Tibial nerve (tissue), 4 donors: ENCODE data around the gene ALG2. TPM values are rescaled to one million over a fixed set of nuclear protein-coding genes. Genes with fewer than 3 reads are reported as not detected.

Experiments used
- DNase-seq, 2 donors: peaks; one replicate each; pipeline ENCODE4 v3.0.0-alpha.2; 2019; ENCODE audit warnings: low spot score in 2 of 2
- H3K27ac ChIP-seq, 4 donors: fragments of 200-600 bp; sonication (generic) in 3 of 4; one replicate each; pipeline ENCODE4 v1.5.1; 2017 to 2019; ENCODE audit warnings: mild to moderate bottlenecking in 1 of 4
- H3K27me3 ChIP-seq, 2 donors: fragments of 200-600 bp; sonication (generic) in 1 of 2; one replicate each; pipeline versions ENCODE4 v1.5.1 to v1.6.0; 2017 to 2019
- H3K36me3 ChIP-seq, 3 donors: fragments of 200-600 bp; sonication (generic); one replicate each; pipeline ENCODE4 v1.5.1; 2018 to 2019
- H3K4me1 ChIP-seq, 4 donors: fragments of 200-600 bp; sonication (generic) in 3 of 4; one replicate each; pipeline ENCODE4 v1.5.1; 2017 to 2019
- H3K4me3 ChIP-seq, 4 donors: fragments of 200-600 bp; sonication (generic) in 3 of 4; one replicate each; pipeline ENCODE4 v1.5.1; 2017 to 2019; ENCODE audit warnings: mild to moderate bottlenecking in 1 of 4, moderate library complexity in 1 of 4
- H3K9me3 ChIP-seq, 4 donors: fragments of 200-600 bp; sonication (generic) in 3 of 4; one replicate each; pipeline ENCODE4 v1.5.1; 2017 to 2019
- EP300 ChIP-seq, 2 donors: sonication (generic); formaldehyde crosslinking; IDR thresholded peaks; one replicate each; pipeline ENCODE4 v1.6.1; 2017; ENCODE audit warnings: antibody characterized with exemption in 2 of 2, mild to moderate bottlenecking in 1 of 2
- POLR2A ChIP-seq, 2 donors: fragments of 450-650 bp; IDR thresholded peaks; one replicate each; pipeline ENCODE4 v1.6.1; 2017; ENCODE audit warnings: antibody characterized with exemption in 2 of 2, mild to moderate bottlenecking in 2 of 2, moderate library complexity in 2 of 2
- WGBS, 2 donors: methylation state at CpG; one replicate each; pipeline ENCODE4 v1.1.5; 2018; 5-methylcytosine and 5-hydroxymethylcytosine counted together
- total RNA-seq, 4 donors: library from RNA; depleted of rRNA; stranded (reverse); fragments of >200 nt; gene quantifications; one replicate each; pipeline ENCODE4 v1.1.0, GENCODE V29; 2016
- TF ChIP-seq, protein P1 (sequence below), 5 experiments: fragments of 200-600 bp in 3 of 5; fragments of 450-650 bp in 2 of 5; sonication (generic) in 3 of 5; IDR thresholded peaks; one replicate each; pipeline ENCODE4 v1.5.1; 2016 to 2019; ENCODE audit warnings: antibody characterized with exemption in 5 of 5, mild to moderate bottlenecking in 3 of 5, moderate library complexity in 2 of 5

The ALG2 gene
- total RNA-seq, 4 donors from 2014 or later: 22.7 to 38.3 (median 29.3) TPM

- 0 to 1% methylated on average over 5 to 23 of the region's 25 CpGs for WGBS, 2 donors
- no peaks in the 10 kb centered on the region for H3K27me3 ChIP-seq
- H3K36me3 ChIP-seq: peaks cover 0 to 23% (median 0%) of the 10 kb centered on the region in 3 donors
- peak overlapping the region; percentile 76 to 95 (median 90) for H3K4me3 ChIP-seq
- TF ChIP-seq, protein P1, sequence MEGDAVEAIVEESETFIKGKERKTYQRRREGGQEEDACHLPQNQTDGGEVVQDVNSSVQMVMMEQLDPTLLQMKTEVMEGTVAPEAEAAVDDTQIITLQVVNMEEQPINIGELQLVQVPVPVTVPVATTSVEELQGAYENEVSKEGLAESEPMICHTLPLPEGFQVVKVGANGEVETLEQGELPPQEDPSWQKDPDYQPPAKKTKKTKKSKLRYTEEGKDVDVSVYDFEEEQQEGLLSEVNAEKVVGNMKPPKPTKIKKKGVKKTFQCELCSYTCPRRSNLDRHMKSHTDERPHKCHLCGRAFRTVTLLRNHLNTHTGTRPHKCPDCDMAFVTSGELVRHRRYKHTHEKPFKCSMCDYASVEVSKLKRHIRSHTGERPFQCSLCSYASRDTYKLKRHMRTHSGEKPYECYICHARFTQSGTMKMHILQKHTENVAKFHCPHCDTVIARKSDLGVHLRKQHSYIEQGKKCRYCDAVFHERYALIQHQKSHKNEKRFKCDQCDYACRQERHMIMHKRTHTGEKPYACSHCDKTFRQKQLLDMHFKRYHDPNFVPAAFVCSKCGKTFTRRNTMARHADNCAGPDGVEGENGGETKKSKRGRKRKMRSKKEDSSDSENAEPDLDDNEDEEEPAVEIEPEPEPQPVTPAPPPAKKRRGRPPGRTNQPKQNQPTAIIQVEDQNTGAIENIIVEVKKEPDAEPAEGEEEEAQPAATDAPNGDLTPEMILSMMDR (IDR thresholded peaks at IDR 0.05): no peak
- H3K9me3 ChIP-seq: no peaks in the 10 kb centered on the region
- H3K27ac ChIP-seq: peak overlapping the region; percentile 85 to 95 (median 90)
- peaks cover 0 to 69% (median 30%) of the 10 kb centered on the region in 4 donors for H3K4me1 ChIP-seq
- no peak for DNase-seq
Observed at GRCh38 chr9:99221266-99221620, 499 bp downstream of the ALG2 start.

GRCh38 chr9:99220011-99220410 lies 1.7 kb downstream of the ALG2 start:
- peaks cover 0 to 56% (median 30%) of the 10 kb centered on the region in 4 donors for H3K4me1 ChIP-seq
- peaks cover 0 to 27% (median 0%) of the 10 kb centered on the region in 3 donors for H3K36me3 ChIP-seq

GRCh38 chr9:99216073-99216472 lies 5.7 kb downstream of the ALG2 start:
- TF ChIP-seq EP300 (IDR thresholded peaks at IDR 0.05) (no peak), POLR2A (IDR thresholded peaks at IDR 0.05) (no peak)
- TF ChIP-seq, protein P1 (IDR thresholded peaks at IDR 0.05): no peak
- Histone ChIP-seq H3K9me3 (no peaks in the 10 kb centered on the region), H3K4me1 (peaks cover 0 to 32% (median 14%) of the 10 kb centered on the region in 4 donors), H3K4me3 (no peak overlapping the region), H3K27ac (no peak overlapping the region), H3K36me3 (peaks cover 0 to 42% (median 0%) of the 10 kb centered on the region in 3 donors), H3K27me3 (no peaks in the 10 kb centered on the region)
- WGBS, 2 donors: 100% methylated on average over 1 of the region's 1 CpG
- DNase-seq: no peak

More at GRCh38 chr9:99220011-99220410, 1.7 kb downstream of the ALG2 start:
- no peaks in the 10 kb centered on the region for H3K27me3 ChIP-seq
- H3K4me3 ChIP-seq: peak overlapping the region in 1 of 4 donors; percentile 88
- no peaks in the 10 kb centered on the region for H3K9me3 ChIP-seq
- TF ChIP-seq EP300 (IDR thresholded peaks at IDR 0.05): no peak
- TF ChIP-seq, protein P1 (IDR thresholded peaks at IDR 0.05): no peak
- no peak for TF ChIP-seq POLR2A (IDR thresholded peaks at IDR 0.05)
- DNase-seq: no peak
- H3K27ac ChIP-seq: no peak overlapping the region
- 77% methylated on average over 4 of the region's 4 CpGs for WGBS, 2 donors

- Histone ChIP-seq H3K4me1 (peaks cover 0 to 5% (median 0%) of the 10 kb centered on the region in 4 donors), H3K9me3 (peaks cover 0 to 9% (median 0%) of the 10 kb centered on the region in 4 donors), H3K36me3 (peaks cover 0 to 37% (median 0%) of the 10 kb centered on the region in 3 donors), H3K27me3 (no peaks in the 10 kb centered on the region), H3K27ac (no peak overlapping the region), H3K4me3 (no peak overlapping the region)
- WGBS, 2 donors: 79 to 88% methylated on average over 1 of the region's 1 CpG
- no peak for DNase-seq
- TF ChIP-seq, protein P1 (IDR thresholded peaks at IDR 0.05): no peak
- TF ChIP-seq POLR2A (IDR thresholded peaks at IDR 0.05) (no peak), EP300 (IDR thresholded peaks at IDR 0.05) (no peak)
Observed at GRCh38 chr9:99213197-99213596, 8.5 kb downstream of the ALG2 start.

GRCh38 chr9:99211746-99212145 lies 10.0 kb downstream of the ALG2 start:
- no peak for DNase-seq
- Histone ChIP-seq H3K27ac (no peak overlapping the region), H3K27me3 (no peaks in the 10 kb centered on the region), H3K4me1 (no peaks in the 10 kb centered on the region), H3K9me3 (peaks cover 0 to 13% (median 0%) of the 10 kb centered on the region in 4 donors), H3K36me3 (peaks cover 0 to 29% (median 0%) of the 10 kb centered on the region in 3 donors), H3K4me3 (no peak overlapping the region)
- WGBS, 2 donors: 86 to 94% methylated on average over 1 of the region's 1 CpG
- TF ChIP-seq EP300 (IDR thresholded peaks at IDR 0.05) (no peak), POLR2A (IDR thresholded peaks at IDR 0.05) (no peak)
- TF ChIP-seq, protein P1 (IDR thresholded peaks at IDR 0.05): no peak
